OCI-LY3 (cell line): ENCODE data around the gene AATK.

Experiments
- H2AFZ ChIP-seq: fragments of 200-600, 300-600 bp; shearing (Covaris generic); 2 replicates; pipeline ENCODE4 v1.6.0; 2014; ENCODE audit warnings: antibody characterized with exemption, low read depth, low read length
- H3K27ac ChIP-seq: fragments of 200-600, 300-600 bp; sonication (generic); 2 replicates; pipeline ENCODE4 v1.5.1; 2014; ENCODE audit warnings: mild to moderate bottlenecking, low read length, moderate library complexity, mixed read lengths
- H3K27me3 ChIP-seq: fragments of 200-600, 300-600 bp; sonication (generic); 2 replicates; pipeline ENCODE4 v1.6.1; 2014; ENCODE audit warnings: low read depth, low read length, mixed read lengths
- H3K36me3 ChIP-seq: fragments of 200-600, 300-600 bp; sonication (generic); replicated peaks from 2 replicates; pipeline ENCODE3; 2014; ENCODE audit warnings: low read depth, low read length, mixed read lengths
- H3K4me1 ChIP-seq: fragments of 300-600, 200-600 bp; sonication (generic); 2 replicates; pipeline ENCODE4 v1.6.1; 2014; ENCODE audit warnings: low read length, mixed read lengths
- H3K4me2 ChIP-seq: fragments of 200-600, 300-600 bp; sonication (generic); 2 replicates; pipeline ENCODE4 v1.6.1; 2014; ENCODE audit warnings: low read length, mixed read lengths
- H3K4me3 ChIP-seq: fragments of 300-600, 200-600 bp; sonication (generic); 2 replicates; pipeline ENCODE4 v1.5.1; 2014; ENCODE audit warnings: antibody characterized with exemption, mild to moderate bottlenecking, low read length, moderate library complexity
- H3K79me2 ChIP-seq: fragments of 300-600, 200-600 bp; shearing (Covaris generic); 2 replicates; pipeline ENCODE4 v1.6.1; 2014; ENCODE audit warnings: mild to moderate bottlenecking, low read length, mixed read lengths
- H3K9ac ChIP-seq: fragments of 300-600, 200-600 bp; shearing (Covaris generic); 2 replicates; pipeline ENCODE4 v1.6.0; 2014; ENCODE audit warnings: mild to moderate bottlenecking, low read length, moderate library complexity
- H3K9me3 ChIP-seq: fragments of 200-600, 300-600 bp; shearing (Covaris generic); 2 replicates; pipeline ENCODE4 v1.6.1; 2014; ENCODE audit warnings: low read length, mixed read lengths; ENCODE audit not compliant: insufficient read depth
- H4K20me1 ChIP-seq: fragments of 200-600, 300-600 bp; sonication (generic); 2 replicates; pipeline ENCODE4 v1.6.1; 2016; ENCODE audit warnings: low read length, mixed read lengths; ENCODE audit not compliant: insufficient read depth
- EZH2phosphoT487 ChIP-seq: fragments of 200-600 bp; shearing (Covaris generic); IDR thresholded peaks from 2 replicates; pipeline ENCODE4 v1.6.1; 2018; ENCODE audit warnings: antibody characterized with exemption, mixed run types, low read depth
- TF ChIP-seq, protein P1 (sequence below): fragments of 200-600, 300-600 bp; sonication (generic); IDR thresholded peaks from 2 replicates; pipeline ENCODE4 v1.5.1; 2014; ENCODE audit warnings: antibody characterized with exemption, low read length, low read depth

Gene AATK

DNA sequence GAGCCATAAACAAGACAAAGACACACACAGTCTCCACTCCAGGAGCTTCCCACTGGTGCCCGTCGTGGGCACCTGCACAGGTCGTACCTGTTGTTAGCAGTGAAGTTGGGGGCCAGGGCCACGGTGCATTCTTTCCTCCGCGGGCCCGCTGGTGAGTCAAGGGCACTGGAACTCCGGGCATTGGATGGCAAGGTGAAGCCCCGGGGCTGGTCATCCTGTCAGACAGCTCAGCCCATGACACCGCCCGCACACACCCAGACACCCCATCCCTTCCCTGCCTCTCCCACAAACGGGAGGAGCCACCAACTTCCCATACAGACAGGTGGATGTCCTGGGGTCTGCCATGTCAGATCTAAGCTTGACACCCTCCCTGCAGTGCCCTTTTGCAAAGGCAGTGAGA lies 40.6 kb upstream of the AATK start:
- Histone ChIP-seq H3K4me2 (no peak overlapping the region), H3K9me3 (no peaks in the 10 kb centered on the region), H3K79me2 (no peaks in the 10 kb centered on the region), H3K36me3 (no peaks in the 10 kb centered on the region), H3K4me1 (no peaks in the 10 kb centered on the region; the same call in 1 of the 2 replicates), H3K9ac (no peak overlapping the region), H2AFZ (no peak overlapping the region), H3K27me3 (no peaks in the 10 kb centered on the region), H3K4me3 (no peak overlapping the region), H4K20me1 (no peaks in the 10 kb centered on the region), H3K27ac (no peak overlapping the region)
- TF ChIP-seq, protein P1, sequence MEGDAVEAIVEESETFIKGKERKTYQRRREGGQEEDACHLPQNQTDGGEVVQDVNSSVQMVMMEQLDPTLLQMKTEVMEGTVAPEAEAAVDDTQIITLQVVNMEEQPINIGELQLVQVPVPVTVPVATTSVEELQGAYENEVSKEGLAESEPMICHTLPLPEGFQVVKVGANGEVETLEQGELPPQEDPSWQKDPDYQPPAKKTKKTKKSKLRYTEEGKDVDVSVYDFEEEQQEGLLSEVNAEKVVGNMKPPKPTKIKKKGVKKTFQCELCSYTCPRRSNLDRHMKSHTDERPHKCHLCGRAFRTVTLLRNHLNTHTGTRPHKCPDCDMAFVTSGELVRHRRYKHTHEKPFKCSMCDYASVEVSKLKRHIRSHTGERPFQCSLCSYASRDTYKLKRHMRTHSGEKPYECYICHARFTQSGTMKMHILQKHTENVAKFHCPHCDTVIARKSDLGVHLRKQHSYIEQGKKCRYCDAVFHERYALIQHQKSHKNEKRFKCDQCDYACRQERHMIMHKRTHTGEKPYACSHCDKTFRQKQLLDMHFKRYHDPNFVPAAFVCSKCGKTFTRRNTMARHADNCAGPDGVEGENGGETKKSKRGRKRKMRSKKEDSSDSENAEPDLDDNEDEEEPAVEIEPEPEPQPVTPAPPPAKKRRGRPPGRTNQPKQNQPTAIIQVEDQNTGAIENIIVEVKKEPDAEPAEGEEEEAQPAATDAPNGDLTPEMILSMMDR, result no peak
- no peak for TF ChIP-seq EZH2phosphoT487

GRCh38 chr17:81206166-81206565 lies 40.1 kb upstream of the AATK start:
- Histone ChIP-seq H3K27ac (no peak overlapping the region), H3K79me2 (no peaks in the 10 kb centered on the region), H3K4me1 (no peaks in the 10 kb centered on the region; the same call in 1 of the 2 replicates), H3K9ac (no peak overlapping the region), H3K9me3 (no peaks in the 10 kb centered on the region), H4K20me1 (no peaks in the 10 kb centered on the region), H3K27me3 (no peaks in the 10 kb centered on the region), H3K4me3 (no peak overlapping the region), H3K36me3 (no peaks in the 10 kb centered on the region), H2AFZ (no peak overlapping the region), H3K4me2 (no peak overlapping the region)
- TF ChIP-seq, protein P1, result no peak
- TF ChIP-seq EZH2phosphoT487, result no peak

GRCh38 chr17:81204578-81204977 lies 38.6 kb upstream of the AATK start:
- Histone ChIP-seq H3K36me3 (no peaks in the 10 kb centered on the region), H2AFZ (no peak overlapping the region), H3K79me2 (no peaks in the 10 kb centered on the region), H3K9me3 (no peaks in the 10 kb centered on the region), H3K4me1 (no peaks in the 10 kb centered on the region; the same call in 1 of the 2 replicates), H3K27ac (no peak overlapping the region), H3K27me3 (no peaks in the 10 kb centered on the region), H3K4me2 (no peak overlapping the region), H4K20me1 (no peaks in the 10 kb centered on the region), H3K9ac (no peak overlapping the region), H3K4me3 (no peak overlapping the region)
- TF ChIP-seq EZH2phosphoT487, result no peak
- TF ChIP-seq, protein P1, result no peak

DNA sequence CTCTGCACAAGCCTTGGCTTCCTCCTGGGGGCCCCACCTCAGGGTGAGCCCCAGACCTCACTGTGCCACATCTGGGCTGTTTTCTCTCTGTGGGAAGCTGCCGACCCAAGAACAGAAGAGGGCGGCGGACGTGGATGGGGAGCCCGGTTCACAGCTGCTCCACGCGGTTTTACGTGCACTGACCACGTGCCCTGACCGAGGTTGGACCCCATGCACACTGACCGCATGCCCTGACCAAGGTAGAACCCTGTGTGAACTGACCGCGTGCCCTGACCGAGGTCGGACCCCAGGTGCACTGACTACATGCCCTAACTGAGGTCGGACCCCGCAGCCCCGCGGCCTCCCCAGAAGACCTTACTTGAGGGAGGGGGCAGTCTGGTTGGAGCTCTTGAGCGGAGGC lies 37.1 kb upstream of the AATK start:
- Histone ChIP-seq H3K36me3 (no peaks in the 10 kb centered on the region), H2AFZ (no peak overlapping the region), H3K9ac (no peak overlapping the region), H3K27ac (no peak overlapping the region), H3K27me3 (no peaks in the 10 kb centered on the region), H3K9me3 (no peaks in the 10 kb centered on the region), H3K4me3 (no peak overlapping the region), H3K4me1 (no peaks in the 10 kb centered on the region; the same call in 1 of the 2 replicates), H3K79me2 (no peaks in the 10 kb centered on the region), H3K4me2 (no peak overlapping the region), H4K20me1 (no peaks in the 10 kb centered on the region)
- no peak for TF ChIP-seq EZH2phosphoT487
- TF ChIP-seq, protein P1, result no peak
